SU-DHL-6 (cell line): ENCODE results near the gene TNFRSF25.

Experiments
- H2AFZ ChIP-seq: fragments of 200-600 bp; sonication (generic); 2 replicates; pipeline ENCODE4 v1.6.1; 2014; ENCODE audit warnings: low read depth, mild to moderate bottlenecking, moderate library complexity, mixed read lengths, antibody characterized with exemption, low read length; ENCODE audit not compliant: severe bottlenecking
- H3F3A ChIP-seq: fragments of 200-600 bp; shearing (Covaris generic); 2 replicates; pipeline ENCODE4 v1.6.0; 2016; ENCODE audit warnings: antibody characterized with exemption, mild to moderate bottlenecking; ENCODE audit not compliant: insufficient read depth
- H3K27ac ChIP-seq: fragments of 200-600 bp; sonication (generic); 2 replicates; pipeline ENCODE4 v1.5.1; 2016; ENCODE audit warnings: low read depth, mild to moderate bottlenecking, low read length, moderate library complexity, mixed read lengths
- H3K27me3 ChIP-seq: fragments of 200-600 bp; sonication (generic), shearing (Covaris generic); 2 replicates; pipeline ENCODE4 v1.6.0; 2014; ENCODE audit warnings: mild to moderate bottlenecking, low read length
- H3K36me3 ChIP-seq: fragments of 200-600 bp; sonication (generic); 2 replicates; pipeline ENCODE4 v1.6.1; 2014; ENCODE audit warnings: mild to moderate bottlenecking, low read length, mixed read lengths
- H3K4me2 ChIP-seq: fragments of 300-600, 200-600 bp; shearing (Covaris generic), sonication (generic); 2 replicates; pipeline ENCODE4 v1.6.0; 2014; ENCODE audit warnings: low read length, low read depth, mild to moderate bottlenecking; ENCODE audit not compliant: poor library complexity, severe bottlenecking
- H3K4me3 ChIP-seq: fragments of 200-600 bp; sonication (generic); 2 replicates; pipeline ENCODE4 v1.5.1; 2014; ENCODE audit warnings: antibody characterized with exemption, low read length, mild to moderate bottlenecking, mixed read lengths; ENCODE audit not compliant: insufficient read depth, poor library complexity, severe bottlenecking
- H3K79me2 ChIP-seq: fragments of 200-600 bp; sonication (generic); 2 replicates; pipeline ENCODE4 v1.6.1; 2014; ENCODE audit warnings: mild to moderate bottlenecking, low read length, moderate library complexity; ENCODE audit not compliant: insufficient read depth
- H3K9ac ChIP-seq: fragments of 200-600 bp; sonication (generic); 2 replicates; pipeline ENCODE4 v1.7.0; 2014; ENCODE audit warnings: mild to moderate bottlenecking, low read length
- H3K9me2 ChIP-seq: fragments of 200-600 bp; sonication (generic); replicated peaks from 2 replicates; pipeline ENCODE4 v1.6.1; 2014; ENCODE audit warnings: low read length; ENCODE audit not compliant: insufficient read depth
- H3K9me3 ChIP-seq: fragments of 200-600 bp; sonication (generic); 2 replicates; pipeline ENCODE4 v1.6.1; 2014; ENCODE audit warnings: low read length, mixed read lengths; ENCODE audit not compliant: insufficient read depth
- H4K20me1 ChIP-seq: fragments of 200-600 bp; sonication (generic); 2 replicates; pipeline ENCODE4 v1.6.1; 2014; ENCODE audit warnings: low read depth, mild to moderate bottlenecking, antibody characterized with exemption, low read length, moderate library complexity, mixed read lengths
- EZH2phosphoT487 ChIP-seq: fragments of 200-600 bp; sonication (generic), shearing (Covaris generic); conservative IDR thresholded peaks from 2 replicates; pipeline ENCODE4 v1.6.1; 2018; ENCODE audit warnings: mild to moderate bottlenecking, antibody characterized with exemption, low read length, moderate library complexity, mixed read lengths
- TF ChIP-seq, protein P1 (sequence below): fragments of 200-600 bp; sonication (generic); IDR thresholded peaks from one replicate; pipeline ENCODE4 v1.5.1; 2017; ENCODE audit warnings: antibody characterized with exemption, mild to moderate bottlenecking, low read length, moderate library complexity; ENCODE audit not compliant: insufficient read depth, poor library complexity, severe bottlenecking

The TNFRSF25 gene

DNA sequence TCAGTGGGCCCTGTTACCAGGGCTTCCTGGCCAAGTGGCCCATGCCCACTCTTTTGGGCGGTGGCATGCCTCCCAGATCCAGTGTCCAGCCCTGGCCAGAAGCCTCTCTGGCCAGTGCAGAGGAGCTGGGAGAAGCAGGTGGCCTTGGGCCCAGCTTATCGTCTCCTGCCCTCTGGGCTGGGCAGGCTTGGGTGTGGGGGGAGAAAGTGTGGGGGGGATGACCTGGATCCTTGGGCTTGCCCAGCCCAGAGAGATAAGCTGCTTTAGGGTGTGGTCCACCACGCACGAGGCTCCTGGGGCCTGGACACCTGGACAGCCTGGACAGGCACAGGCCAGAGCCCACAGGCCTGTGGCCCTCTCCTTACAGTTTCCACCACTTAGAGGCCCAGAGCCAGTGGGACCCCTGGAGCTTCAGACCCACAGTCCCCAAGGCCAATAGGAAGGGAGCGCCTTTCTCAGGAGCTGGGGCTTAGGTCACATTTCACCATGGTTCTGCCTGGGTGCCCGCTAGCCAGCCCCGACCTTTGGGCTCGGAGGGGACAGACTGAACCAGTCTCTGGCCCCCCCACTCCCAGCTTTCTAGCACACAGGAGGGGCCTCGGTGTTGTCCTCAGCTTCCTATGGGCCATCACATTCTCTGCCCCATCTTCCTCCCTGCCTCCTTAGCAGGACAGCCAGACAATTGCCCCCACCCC, 39.5 kb downstream of the TNFRSF25 start:
- H3K27me3 ChIP-seq, result no peaks in the 10 kb centered on the region
- no peak for TF ChIP-seq EZH2phosphoT487
- TF ChIP-seq, protein P1, sequence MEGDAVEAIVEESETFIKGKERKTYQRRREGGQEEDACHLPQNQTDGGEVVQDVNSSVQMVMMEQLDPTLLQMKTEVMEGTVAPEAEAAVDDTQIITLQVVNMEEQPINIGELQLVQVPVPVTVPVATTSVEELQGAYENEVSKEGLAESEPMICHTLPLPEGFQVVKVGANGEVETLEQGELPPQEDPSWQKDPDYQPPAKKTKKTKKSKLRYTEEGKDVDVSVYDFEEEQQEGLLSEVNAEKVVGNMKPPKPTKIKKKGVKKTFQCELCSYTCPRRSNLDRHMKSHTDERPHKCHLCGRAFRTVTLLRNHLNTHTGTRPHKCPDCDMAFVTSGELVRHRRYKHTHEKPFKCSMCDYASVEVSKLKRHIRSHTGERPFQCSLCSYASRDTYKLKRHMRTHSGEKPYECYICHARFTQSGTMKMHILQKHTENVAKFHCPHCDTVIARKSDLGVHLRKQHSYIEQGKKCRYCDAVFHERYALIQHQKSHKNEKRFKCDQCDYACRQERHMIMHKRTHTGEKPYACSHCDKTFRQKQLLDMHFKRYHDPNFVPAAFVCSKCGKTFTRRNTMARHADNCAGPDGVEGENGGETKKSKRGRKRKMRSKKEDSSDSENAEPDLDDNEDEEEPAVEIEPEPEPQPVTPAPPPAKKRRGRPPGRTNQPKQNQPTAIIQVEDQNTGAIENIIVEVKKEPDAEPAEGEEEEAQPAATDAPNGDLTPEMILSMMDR, result no peak

DNA sequence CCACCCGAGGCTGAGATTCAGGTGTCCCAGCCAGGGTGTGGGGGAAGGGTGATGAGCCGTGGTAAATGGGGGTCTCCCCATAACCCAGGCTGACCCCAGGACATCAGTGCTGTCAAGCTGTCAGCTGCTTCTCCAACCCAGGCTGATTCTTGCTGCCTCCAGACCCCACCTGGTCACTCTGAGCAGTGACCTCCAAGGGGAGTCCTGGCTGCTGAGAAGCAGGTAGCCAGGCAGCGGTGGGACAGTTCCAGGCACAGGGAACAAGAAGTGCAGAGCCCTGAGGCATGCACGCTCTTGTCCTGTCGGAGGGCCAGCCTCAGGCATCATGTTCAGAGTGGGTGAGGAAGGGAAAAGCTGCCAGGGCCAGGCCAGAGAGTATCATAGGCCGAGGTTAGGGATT, 40.3 kb downstream of the TNFRSF25 start:
- H3K27me3 ChIP-seq, result no peaks in the 10 kb centered on the region
- H4K20me1 ChIP-seq, result no peaks in the 10 kb centered on the region
- no peaks in the 10 kb centered on the region for H3K9me2 ChIP-seq
- no peak overlapping the region for H3K9ac ChIP-seq
- H3F3A ChIP-seq, result no peaks in the 10 kb centered on the region
- no peaks in the 10 kb centered on the region for H3K79me2 ChIP-seq
- H3K27ac ChIP-seq, result no peak overlapping the region
- no peak overlapping the region for H3K4me3 ChIP-seq
- H2AFZ ChIP-seq, result no peak overlapping the region
- TF ChIP-seq, protein P1, result no peak
- H3K36me3 ChIP-seq, result no peaks in the 10 kb centered on the region
- no peak overlapping the region for H3K4me2 ChIP-seq
- H3K9me3 ChIP-seq, result no peaks in the 10 kb centered on the region

More for the DNA sequence above, 39.5 kb downstream of the TNFRSF25 start:
- Histone ChIP-seq H3K9me2 (no peaks in the 10 kb centered on the region), H3F3A (no peaks in the 10 kb centered on the region), H3K36me3 (no peaks in the 10 kb centered on the region), H3K4me3 (no peak overlapping the region), H3K4me2 (no peak overlapping the region), H2AFZ (no peak overlapping the region), H4K20me1 (no peaks in the 10 kb centered on the region), H3K9me3 (no peaks in the 10 kb centered on the region), H3K79me2 (no peaks in the 10 kb centered on the region), H3K27ac (no peak overlapping the region), H3K9ac (no peak overlapping the region)

DNA sequence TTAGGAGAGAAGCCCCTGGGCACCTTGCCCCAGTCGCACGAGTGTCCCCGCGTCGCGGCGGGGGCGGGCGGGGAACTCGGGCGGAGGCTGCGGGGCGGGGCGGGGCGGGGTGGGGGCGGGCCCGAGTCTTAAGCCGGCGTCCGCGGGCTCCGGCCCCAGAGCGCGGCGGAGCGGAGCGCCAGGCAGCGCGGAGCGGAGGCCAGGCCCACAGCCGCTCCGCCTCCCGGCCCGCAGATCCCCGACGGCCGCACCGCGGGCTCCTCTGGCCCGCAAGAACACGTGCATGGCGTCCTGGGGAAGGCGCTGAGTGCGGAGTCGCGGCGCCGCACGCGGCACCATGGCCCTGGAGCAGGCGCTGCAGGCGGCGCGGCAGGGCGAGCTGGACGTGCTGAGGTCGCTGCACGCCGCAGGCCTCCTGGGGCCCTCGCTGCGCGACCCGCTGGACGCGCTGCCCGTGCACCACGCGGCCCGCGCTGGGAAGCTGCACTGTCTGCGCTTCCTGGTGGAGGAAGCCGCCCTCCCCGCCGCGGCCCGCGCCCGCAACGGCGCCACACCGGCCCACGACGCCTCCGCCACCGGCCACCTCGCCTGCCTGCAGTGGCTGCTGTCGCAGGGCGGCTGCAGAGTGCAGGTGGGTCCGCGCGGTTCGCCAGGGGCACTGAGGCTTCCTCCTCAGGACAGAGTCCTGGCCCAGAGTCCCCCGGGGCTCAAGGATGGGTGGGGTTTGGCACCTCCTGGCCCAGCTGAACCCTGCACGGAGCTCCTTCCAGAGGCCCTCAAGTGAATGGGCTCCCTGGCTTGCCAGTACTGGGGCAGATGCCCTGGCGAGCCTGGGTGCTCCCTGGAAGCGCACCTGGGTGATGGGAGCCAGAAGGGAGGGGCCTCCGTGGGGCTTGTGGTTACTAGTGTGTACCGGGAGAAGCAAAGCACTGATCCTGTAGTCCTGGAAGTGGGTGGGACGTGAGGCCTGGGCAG, 41.1 kb downstream of the TNFRSF25 start, which contains the start of gene ESPN:
TSS of gene ESPN (plus strand) at position 158 of the 975 bp plus-strand sequence. CDS start at position 338, 180 bp downstream.
- H3K27me3 ChIP-seq, result no peaks in the 10 kb centered on the region
- no peak within 1 kb of the TSS for H2AFZ ChIP-seq
- no peak within 1 kb of the TSS for H3K4me3 ChIP-seq

More for the DNA sequence above, 41.1 kb downstream of the TNFRSF25 start, which contains the start of gene ESPN:
- Histone ChIP-seq H3K9me3 (no peaks in the 10 kb centered on the region), H3K9ac (no peak within 1 kb of the TSS), H3K27ac (no peak within 1 kb of the TSS), H3K79me2 (no peaks in the 10 kb centered on the region), H4K20me1 (no peaks in the 10 kb centered on the region), H3K9me2 (no peaks in the 10 kb centered on the region), H3F3A (no peaks in the 10 kb centered on the region), H3K4me2 (no peak within 1 kb of the TSS), H3K36me3 (no peaks in the 10 kb centered on the region)
- TF ChIP-seq EZH2phosphoT487, result no peak
- TF ChIP-seq, protein P1, result no peak
